ENCODE data around the gene TSHR. TPM values are rescaled to one million over a fixed set of nuclear protein-coding genes. Genes with fewer than 3 reads are reported as not detected.

The TSHR gene
- total RNA-seq, 1 experiment from 2014 or later, result not detected

- BruUV-seq (replicated peaks), result no TSS peak
- no peaks in the 10 kb centered on the region for H3K9me3 ChIP-seq (ENCODE audit: low read length)
- no peak overlapping the region for H3K9ac ChIP-seq (ENCODE audit: low read length)
- H3F3A ChIP-seq (ENCODE audit: low read length, unreplicated experiment), result no peaks in the 10 kb centered on the region
- no peaks in the 10 kb centered on the region for H3K27me3 ChIP-seq (ENCODE audit: low read length)
- H3K27ac ChIP-seq (ENCODE audit: low read length), result no peak overlapping the region
- no peaks in the 10 kb centered on the region for H4K20me1 ChIP-seq (ENCODE audit: low read length)
- no peak for DNase-seq
- no peak overlapping the region for H3K4me2 ChIP-seq (ENCODE audit: low read length)
- no peak overlapping the region for H3K4me3 ChIP-seq (ENCODE audit: low read length)
- intact Hi-C loops (cut with micrococcal nuclease), result loop anchor here (2.0 kb wide), 2 partner anchors 23 to 39 kb away; no protein-coding TSS in a partner anchor
- TF ChIP-seq CTCF (conservative IDR thresholded peaks at IDR 0.05; ENCODE audit: low read depth, low read length), result no peak
- no peak for TF ChIP-seq EZH2phosphoT487 (IDR thresholded peaks at IDR 0.05; ENCODE audit: borderline replicate concordance, low read length)
- TF ChIP-seq EZH2 (IDR thresholded peaks at IDR 0.05; ENCODE audit: low read length, unreplicated experiment), result no peak
- H2AFZ ChIP-seq (ENCODE audit: low read length), result no peak overlapping the region
- no peak for ATAC-seq
- peaks cover 22% of the 10 kb centered on the region for H3K4me1 ChIP-seq (ENCODE audit: insufficient read depth, low read length)
- POLR2A ChIA-PET (ENCODE audit: unreplicated experiment), result no interaction called here
- H3K9me2 ChIP-seq (replicated peaks; ENCODE audit: low read length), result no peaks in the 10 kb centered on the region
- CTCF ChIA-PET, result interaction anchor here (0.5 kb wide), 1 partner anchor 656 kb away, joined by 3 read pairs; no protein-coding TSS in a partner anchor
- H3K79me2 ChIP-seq (ENCODE audit: low read length), result no peaks in the 10 kb centered on the region
- H3K36me3 ChIP-seq (ENCODE audit: low read depth, low read length), result no peaks in the 10 kb centered on the region; the same call in 1 of the 2 replicates
Observed at GRCh38 chr14:81179631-81180030, 224.2 kb downstream of the TSHR start.

- Histone ChIP-seq H4K20me1 (ENCODE audit: low read length) (no peaks in the 10 kb centered on the region), H3K4me2 (ENCODE audit: low read length) (no peak overlapping the region), H3K36me3 (ENCODE audit: low read depth, low read length) (peaks cover 25% of the 10 kb centered on the region), H3K27me3 (ENCODE audit: low read length) (no peaks in the 10 kb centered on the region), H3K79me2 (ENCODE audit: low read length) (no peaks in the 10 kb centered on the region; the same call in 1 of the 2 replicates), H3K9ac (ENCODE audit: low read length) (no peak overlapping the region), H3K4me1 (ENCODE audit: insufficient read depth, low read length) (peaks cover 10% of the 10 kb centered on the region), H3K27ac (ENCODE audit: low read length) (no peak overlapping the region), H3K9me3 (ENCODE audit: low read length) (no peaks in the 10 kb centered on the region), H3K9me2 (replicated peaks; ENCODE audit: low read length) (no peaks in the 10 kb centered on the region), H3K4me3 (ENCODE audit: low read length) (no peak overlapping the region), H3F3A (ENCODE audit: low read length, unreplicated experiment) (no peaks in the 10 kb centered on the region), H2AFZ (ENCODE audit: low read length) (no peak overlapping the region)
- no TSS peak for BruUV-seq (replicated peaks)
- ChIA-PET CTCF (no interaction called here), POLR2A (ENCODE audit: unreplicated experiment) (interaction anchor here (0.6 kb wide), 1 partner anchor 32 kb away, joined by 3 read pairs; no protein-coding TSS in a partner anchor)
- no peak for DNase-seq
- TF ChIP-seq CTCF (conservative IDR thresholded peaks at IDR 0.05; ENCODE audit: low read depth, low read length) (no peak), EZH2 (IDR thresholded peaks at IDR 0.05; ENCODE audit: low read length, unreplicated experiment) (no peak), EZH2phosphoT487 (IDR thresholded peaks at IDR 0.05; ENCODE audit: borderline replicate concordance, low read length) (no peak)
- ATAC-seq, result no peak
- intact Hi-C loops (cut with micrococcal nuclease), result no loop called here
Observed at GRCh38 chr14:81187832-81188522, 232.6 kb downstream of the TSHR start.

GRCh38 chr14:81192594-81192993 lies 237.2 kb downstream of the TSHR start:
- peaks cover 27% of the 10 kb centered on the region for H3K36me3 ChIP-seq (ENCODE audit: low read depth, low read length)
- BruUV-seq (replicated peaks), result no TSS peak
- no peaks in the 10 kb centered on the region for H4K20me1 ChIP-seq (ENCODE audit: low read length)
- H3K9me3 ChIP-seq (ENCODE audit: low read length), result no peaks in the 10 kb centered on the region
- CTCF ChIA-PET, result no interaction called here
- H3F3A ChIP-seq (ENCODE audit: low read length, unreplicated experiment), result no peaks in the 10 kb centered on the region
- peaks cover 14% of the 10 kb centered on the region for H3K4me1 ChIP-seq (ENCODE audit: insufficient read depth, low read length)
- no peak for TF ChIP-seq CTCF (conservative IDR thresholded peaks at IDR 0.05; ENCODE audit: low read depth, low read length)
- no peak for TF ChIP-seq EZH2 (IDR thresholded peaks at IDR 0.05; ENCODE audit: low read length, unreplicated experiment)
- TF ChIP-seq EZH2phosphoT487 (IDR thresholded peaks at IDR 0.05; ENCODE audit: borderline replicate concordance, low read length), result no peak
- no peaks in the 10 kb centered on the region; the same call in 1 of the 2 replicates for H3K79me2 ChIP-seq (ENCODE audit: low read length)
- no peak overlapping the region for H3K4me2 ChIP-seq (ENCODE audit: low read length)
- H2AFZ ChIP-seq (ENCODE audit: low read length), result no peak overlapping the region
- intact Hi-C loops (cut with micrococcal nuclease), result no loop called here
- H3K4me3 ChIP-seq (ENCODE audit: low read length), result no peak overlapping the region
- POLR2A ChIA-PET (ENCODE audit: unreplicated experiment), result no interaction called here
- H3K27me3 ChIP-seq (ENCODE audit: low read length), result no peaks in the 10 kb centered on the region
- ATAC-seq (no peak), DNase-seq (no peak)
- no peak overlapping the region for H3K27ac ChIP-seq (ENCODE audit: low read length)
- no peaks in the 10 kb centered on the region for H3K9me2 ChIP-seq (replicated peaks; ENCODE audit: low read length)
- H3K9ac ChIP-seq (ENCODE audit: low read length), result no peak overlapping the region
